ENCODE data around the gene UBXN11.
"Not testable (repeated sequence)": the region's sequence is repeated elsewhere in the genome, so short reads cannot be mapped to it uniquely, and the experiment has no call there.

UBXN11 gene

GRCh38 chr1:26305667-26306289 lies 658 bp downstream of the UBXN11 start:
- DNase-seq (ENCODE audit: low read depth in 2 of 2): no peak

GRCh38 chr1:26302733-26303405 lies 3.6 kb downstream of the UBXN11 start:
- no peak for DNase-seq (ENCODE audit: low read depth in 2 of 2)

- DNase-seq (ENCODE audit: low read depth in 2 of 2): no peak
These were observed 5.7 kb downstream of the UBXN11 start for GRCh38 chr1:26300578-26301275.

GRCh38 chr1:26297791-26298124 lies 8.7 kb downstream of the UBXN11 start:
- no peak for DNase-seq (ENCODE audit: low read depth in 2 of 2)

GRCh38 chr1:26297057-26297790 lies 9.2 kb downstream of the UBXN11 start:
- no peak for DNase-seq (ENCODE audit: low read depth in 2 of 2)

- DNase-seq (ENCODE audit: low read depth in 2 of 2): no peak
These were observed 9.9 kb downstream of the UBXN11 start for GRCh38 chr1:26296340-26297056.

GRCh38 chr1:26295194-26296138 lies 11.0 kb downstream of the UBXN11 start:
- no peak for DNase-seq (ENCODE audit: low read depth in 2 of 2)

GRCh38 chr1:26293911-26294463 lies 12.4 kb downstream of the UBXN11 start:
- DNase-seq (ENCODE audit: low read depth in 2 of 2): no peak

- DNase-seq (ENCODE audit: low read depth in 2 of 2): not testable (repeated sequence)
These were observed 13.7 kb downstream of the UBXN11 start for GRCh38 chr1:26292735-26293134.

- no peak for DNase-seq (ENCODE audit: low read depth in 2 of 2)
These were observed 14.5 kb downstream of the UBXN11 start for GRCh38 chr1:26291939-26292338.

- no peak for DNase-seq (ENCODE audit: low read depth in 2 of 2)
These were observed 15.0 kb downstream of the UBXN11 start for GRCh38 chr1:26291433-26291832.

- DNase-seq (ENCODE audit: low read depth in 2 of 2): no peak
These were observed 15.6 kb downstream of the UBXN11 start for GRCh38 chr1:26290882-26291261.

GRCh38 chr1:26290122-26290881 lies 16.1 kb downstream of the UBXN11 start:
- DNase-seq (ENCODE audit: low read depth in 2 of 2): no peak

- no peak for DNase-seq (ENCODE audit: low read depth in 2 of 2)
These were observed 17.0 kb downstream of the UBXN11 start for GRCh38 chr1:26289158-26290059.

- DNase-seq (ENCODE audit: low read depth in 2 of 2): no peak
These were observed 18.0 kb downstream of the UBXN11 start for GRCh38 chr1:26288311-26288941.

- DNase-seq (ENCODE audit: low read depth in 2 of 2): no peak
These were observed 18.6 kb downstream of the UBXN11 start for GRCh38 chr1:26287811-26288210.

GRCh38 chr1:26287033-26287711 lies 19.3 kb downstream of the UBXN11 start:
- no peak for DNase-seq (ENCODE audit: low read depth in 2 of 2)

GRCh38 chr1:26286064-26286416 lies 20.4 kb downstream of the UBXN11 start:
- no peak for DNase-seq (ENCODE audit: low read depth in 2 of 2)
